Activated B cell treated with CpG ODN at 0.5 μM for 24 hours (primary cell): ENCODE results near the gene KHDC4. TPM values are rescaled to one million over a fixed set of nuclear protein-coding genes. Genes with fewer than 3 reads are reported as not detected.

Experiments
- ATAC-seq: fragments of 200-7000 bp; cut with Tn5 transposase; one replicate; pipeline ENCODE4 v1.10.0; 2021; ENCODE audit warnings: low read depth, mild to moderate bottlenecking, moderate library complexity
- CTCF ChIA-PET: fragments of 350-600 bp; sonication (Branson Sonifier 250); formaldehyde crosslinking; loops from one replicate; lab custom pipeline; 2021; ENCODE audit warnings: antibody characterized with exemption; lab: Charles Lee
- POLR2A ChIA-PET: fragments of 350-600 bp; sonication (Branson Sonifier 250); formaldehyde crosslinking; loops from one replicate; lab custom pipeline; 2021; ENCODE audit warnings: antibody characterized with exemption; lab: Charles Lee
- DNase-seq: peaks from one replicate; pipeline ENCODE4 v3.0.0; 2022
- H3K27ac Mint-ChIP-seq: one replicate; pipeline ENCODE4 v1.8.0; 2020; ENCODE audit warnings: mixed read lengths
- H3K27me3 Mint-ChIP-seq: one replicate; pipeline ENCODE4 v1.8.0; 2021; ENCODE audit warnings: mixed read lengths
- H3K36me3 Mint-ChIP-seq: one replicate; pipeline ENCODE4 v1.8.0; 2021; ENCODE audit warnings: low read depth, mixed read lengths
- H3K4me1 Mint-ChIP-seq: one replicate; pipeline ENCODE4 v1.8.0; 2021; ENCODE audit warnings: mixed read lengths
- H3K4me3 Mint-ChIP-seq: one replicate; pipeline ENCODE4 v1.8.0; 2020; ENCODE audit warnings: mild to moderate bottlenecking, mixed read lengths
- H3K9me3 Mint-ChIP-seq: one replicate; pipeline ENCODE4 v1.8.0; 2020; ENCODE audit warnings: mixed read lengths
- intact Hi-C: fragments of 100-400 bp; cut with micrococcal nuclease; formaldehyde crosslinking; loops from one replicate; pipeline ENCODE4 v1.15.1; 2024
- total RNA-seq: library from RNA; stranded (reverse); gene quantifications from 2 replicates; pipeline ENCODE4 v1.2.3, GENCODE V29; 2022
- TF ChIP-seq, protein P1 (sequence below): fragments of 200-600 bp; IDR thresholded peaks from one replicate; pipeline ENCODE4 v1.8.0; 2022; ENCODE audit warnings: antibody characterized with exemption, mild to moderate bottlenecking

Gene KHDC4
- total RNA-seq, 1 donor from 2014 or later: 105 TPM

DNA sequence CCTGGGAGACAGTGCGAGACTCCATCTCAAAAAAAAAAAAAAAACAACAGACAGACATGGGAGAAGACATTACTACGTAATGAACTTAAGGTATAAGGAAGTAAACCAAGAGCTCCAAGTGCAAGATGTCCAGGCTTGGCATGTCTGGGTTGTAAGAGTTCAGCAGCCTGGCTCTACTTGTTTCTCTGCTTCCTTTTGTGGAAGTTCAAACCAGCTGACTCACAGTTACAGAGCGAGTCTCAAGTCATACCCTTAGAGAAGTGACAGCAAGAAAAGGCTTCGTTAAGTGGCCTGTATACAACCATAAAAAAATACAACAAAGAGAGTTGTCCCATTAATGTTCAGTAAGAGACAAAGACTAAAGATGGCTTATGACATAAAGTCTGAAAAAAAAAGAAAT, 24.3 kb downstream of the KHDC4 start:
- no peak for DNase-seq
- TF ChIP-seq, protein P1, sequence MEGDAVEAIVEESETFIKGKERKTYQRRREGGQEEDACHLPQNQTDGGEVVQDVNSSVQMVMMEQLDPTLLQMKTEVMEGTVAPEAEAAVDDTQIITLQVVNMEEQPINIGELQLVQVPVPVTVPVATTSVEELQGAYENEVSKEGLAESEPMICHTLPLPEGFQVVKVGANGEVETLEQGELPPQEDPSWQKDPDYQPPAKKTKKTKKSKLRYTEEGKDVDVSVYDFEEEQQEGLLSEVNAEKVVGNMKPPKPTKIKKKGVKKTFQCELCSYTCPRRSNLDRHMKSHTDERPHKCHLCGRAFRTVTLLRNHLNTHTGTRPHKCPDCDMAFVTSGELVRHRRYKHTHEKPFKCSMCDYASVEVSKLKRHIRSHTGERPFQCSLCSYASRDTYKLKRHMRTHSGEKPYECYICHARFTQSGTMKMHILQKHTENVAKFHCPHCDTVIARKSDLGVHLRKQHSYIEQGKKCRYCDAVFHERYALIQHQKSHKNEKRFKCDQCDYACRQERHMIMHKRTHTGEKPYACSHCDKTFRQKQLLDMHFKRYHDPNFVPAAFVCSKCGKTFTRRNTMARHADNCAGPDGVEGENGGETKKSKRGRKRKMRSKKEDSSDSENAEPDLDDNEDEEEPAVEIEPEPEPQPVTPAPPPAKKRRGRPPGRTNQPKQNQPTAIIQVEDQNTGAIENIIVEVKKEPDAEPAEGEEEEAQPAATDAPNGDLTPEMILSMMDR: no peak
- Mint-ChIP-seq H3K27ac (peak overlapping the region; percentile 97), H3K36me3 (peaks cover 78% of the 10 kb centered on the region), H3K4me3 (peak overlapping the region; percentile 99), H3K9me3 (no peaks in the 10 kb centered on the region), H3K4me1 (peaks cover 22% of the 10 kb centered on the region), H3K27me3 (no peaks in the 10 kb centered on the region)
- intact Hi-C loops: loop anchor here (2.0 to 5.0 kb wide), 2 partner anchors 69 to 142 kb away; partner anchors contain the start of genes ARHGEF2, LAMTOR2 and UBQLN4
- POLR2A ChIA-PET: interaction anchor here (0.6 to 0.7 kb wide), 4 partner anchors 24 to 737 kb away, joined by 3 to 4 read pairs (median 4); no protein-coding TSS in a partner anchor
- CTCF ChIA-PET: no interaction called here
- peak; percentile 13 for ATAC-seq

DNA sequence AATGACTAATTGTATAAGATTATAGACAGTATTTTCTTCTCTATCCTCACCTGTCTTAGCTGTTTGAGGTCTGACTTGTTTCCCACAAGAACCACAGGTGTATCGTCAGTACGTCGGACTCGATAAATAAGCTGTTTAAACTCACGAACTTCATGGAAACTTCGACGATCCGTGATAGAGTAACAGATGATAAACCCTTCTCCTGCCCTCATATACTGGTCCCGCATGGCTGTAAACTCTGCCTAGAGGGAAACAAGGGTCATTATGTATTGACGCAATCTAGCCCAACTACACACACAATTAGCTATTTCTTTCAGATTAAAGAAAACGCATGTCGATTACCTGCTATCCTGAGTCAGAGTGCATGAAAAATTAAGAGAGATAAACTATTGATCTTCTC, 30.0 kb downstream of the KHDC4 start:
- Mint-ChIP-seq H3K27me3 (no peaks in the 10 kb centered on the region), H3K4me1 (no peaks in the 10 kb centered on the region), H3K9me3 (no peaks in the 10 kb centered on the region), H3K36me3 (peaks cover 75% of the 10 kb centered on the region), H3K4me3 (no peak overlapping the region), H3K27ac (no peak overlapping the region)
- ChIA-PET CTCF (interaction anchor here (0.9 to 1.1 kb wide), 2 partner anchors 12 to 86 kb away, joined by 3 read pairs; no protein-coding TSS in a partner anchor), POLR2A (interaction anchor here (0.7 kb wide), 1 partner anchor 49 kb away, joined by 4 read pairs; no protein-coding TSS in a partner anchor)
- ATAC-seq (no peak), DNase-seq (no peak)
- intact Hi-C loops: no loop called here
- TF ChIP-seq, protein P1: no peak

DNA sequence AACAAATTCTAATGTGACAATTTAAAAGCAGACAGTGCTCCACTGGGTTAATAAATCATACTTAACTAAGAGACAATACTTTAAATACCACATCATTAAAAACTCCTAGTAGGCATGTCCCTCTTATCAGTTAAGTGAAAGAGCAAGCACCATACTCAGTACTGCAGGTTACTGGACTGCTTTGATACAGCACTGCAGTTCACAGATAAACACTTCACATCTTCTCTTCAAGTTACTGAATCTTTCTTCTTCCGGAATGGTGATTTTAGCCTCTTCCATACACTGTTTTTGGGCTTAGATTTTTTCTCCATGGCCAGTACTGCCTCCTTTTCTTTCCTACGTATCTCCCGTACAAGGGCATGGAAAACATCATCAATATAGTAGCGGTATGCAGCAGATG, 34.1 kb downstream of the KHDC4 start:
- ChIA-PET CTCF (no interaction called here), POLR2A (no interaction called here)
- Mint-ChIP-seq H3K4me3 (no peak overlapping the region), H3K27ac (no peak overlapping the region), H3K9me3 (no peaks in the 10 kb centered on the region), H3K36me3 (peaks cover 63% of the 10 kb centered on the region), H3K4me1 (no peaks in the 10 kb centered on the region), H3K27me3 (no peaks in the 10 kb centered on the region)
- no peak for ATAC-seq
- TF ChIP-seq, protein P1: no peak
- intact Hi-C loops: no loop called here
- DNase-seq: no peak

DNA sequence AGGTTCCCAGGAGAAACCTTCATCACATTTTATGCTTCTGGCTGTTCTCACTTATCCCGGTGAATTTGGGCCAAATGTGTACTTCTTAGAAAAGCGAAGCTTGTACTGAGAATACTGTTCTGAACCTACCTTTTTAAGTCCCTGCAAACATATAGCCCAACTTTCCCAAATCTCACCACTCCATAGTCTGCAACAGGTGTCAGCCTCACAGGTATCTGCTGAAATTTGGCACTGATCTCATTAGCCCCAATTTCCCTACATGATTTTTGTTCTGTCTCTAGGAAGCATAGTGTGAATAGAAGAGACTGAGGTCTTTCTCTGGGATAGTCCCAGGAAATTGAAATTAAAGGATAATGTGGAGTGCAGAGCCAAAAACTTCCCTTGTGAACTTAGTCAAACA, 34.5 kb downstream of the KHDC4 start:
- no peaks in the 10 kb centered on the region for H3K4me1 Mint-ChIP-seq
- ATAC-seq (no peak), DNase-seq (no peak)
- H3K36me3 Mint-ChIP-seq: peaks cover 58% of the 10 kb centered on the region
- CTCF ChIA-PET: interaction anchor here (0.6 kb wide), 1 partner anchor 360 kb away, joined by 3 read pairs; no protein-coding TSS in a partner anchor
- H3K9me3 Mint-ChIP-seq: no peaks in the 10 kb centered on the region
- no peaks in the 10 kb centered on the region for H3K27me3 Mint-ChIP-seq
- no peak overlapping the region for H3K4me3 Mint-ChIP-seq
- POLR2A ChIA-PET: no interaction called here
- no peak overlapping the region for H3K27ac Mint-ChIP-seq
- intact Hi-C loops: no loop called here
- TF ChIP-seq, protein P1: no peak

DNA sequence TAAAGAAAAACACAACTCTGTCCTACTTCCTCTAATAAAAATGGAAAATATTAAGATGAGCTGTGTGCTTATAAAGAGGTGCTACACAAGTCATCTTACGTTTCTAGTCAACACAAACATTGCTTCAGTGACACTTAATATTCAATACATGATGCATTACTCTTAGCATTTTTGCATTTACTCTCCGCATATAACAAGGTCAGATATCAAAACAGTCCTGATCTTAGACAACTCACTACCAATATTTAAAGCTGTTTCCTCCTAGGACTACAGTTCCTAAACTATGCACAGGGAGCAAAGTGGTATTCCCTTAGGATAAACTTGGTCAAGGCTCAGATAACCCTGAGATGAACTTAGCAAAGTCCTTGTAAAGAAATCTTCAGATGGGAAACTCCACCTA, 35.3 kb downstream of the KHDC4 start:
- ChIA-PET CTCF (interaction anchor here (0.6 kb wide), 1 partner anchor 359 kb away, joined by 3 read pairs; no protein-coding TSS in a partner anchor), POLR2A (no interaction called here)
- DNase-seq (no peak), ATAC-seq (no peak)
- Mint-ChIP-seq H3K4me3 (no peak overlapping the region), H3K4me1 (no peaks in the 10 kb centered on the region), H3K27ac (no peak overlapping the region), H3K9me3 (no peaks in the 10 kb centered on the region), H3K36me3 (peaks cover 50% of the 10 kb centered on the region), H3K27me3 (no peaks in the 10 kb centered on the region)
- intact Hi-C loops: no loop called here
- TF ChIP-seq, protein P1: no peak
